Measurements from ENCODE around the gene ITSN1.
A peak's percentile ranks its signal among the peaks of the same experiment; 100 is the strongest.
"Not testable (repeated sequence)": the region's sequence is repeated elsewhere in the genome, so short reads cannot be mapped to it uniquely, and the experiment has no call there.

ITSN1 gene

GRCh38 chr21:33667636-33668035, 25.3 kb downstream of the ITSN1 start:
- no peak for DNase-seq (ENCODE audit: low read depth)
- H3K4me3 ChIP-seq (ENCODE audit: control insufficient read depth, low read depth, low read length): no peak overlapping the region
- TF ChIP-seq CTCF (conservative IDR thresholded peaks at IDR 0.05; ENCODE audit: control insufficient read depth, insufficient read depth, low read depth, low read length): no peak

- DNase-seq (ENCODE audit: low read depth): peak; percentile 57
- TF ChIP-seq CTCF (conservative IDR thresholded peaks at IDR 0.05; ENCODE audit: control insufficient read depth, insufficient read depth, low read depth, low read length): no peak
- no peak overlapping the region for H3K4me3 ChIP-seq (ENCODE audit: control insufficient read depth, low read depth, low read length)
Measured at GRCh38 chr21:33668180-33668579, 25.9 kb downstream of the ITSN1 start.

GRCh38 chr21:33668620-33669019, 26.3 kb downstream of the ITSN1 start:
- H3K4me3 ChIP-seq (ENCODE audit: control insufficient read depth, low read depth, low read length): no peak overlapping the region
- DNase-seq (ENCODE audit: low read depth): no peak
- TF ChIP-seq CTCF (conservative IDR thresholded peaks at IDR 0.05; ENCODE audit: control insufficient read depth, insufficient read depth, low read depth, low read length): no peak

GRCh38 chr21:33670076-33670978, 28.0 kb downstream of the ITSN1 start:
- no peak for TF ChIP-seq CTCF (conservative IDR thresholded peaks at IDR 0.05; ENCODE audit: control insufficient read depth, insufficient read depth, low read depth, low read length)
- H3K4me3 ChIP-seq (ENCODE audit: control insufficient read depth, low read depth, low read length): no peak overlapping the region
- peak; percentile 45 for DNase-seq (ENCODE audit: low read depth)

GRCh38 chr21:33673473-33673872, 31.2 kb downstream of the ITSN1 start:
- DNase-seq (ENCODE audit: low read depth): no peak
- no peak for TF ChIP-seq CTCF (conservative IDR thresholded peaks at IDR 0.05; ENCODE audit: control insufficient read depth, insufficient read depth, low read depth, low read length)
- H3K4me3 ChIP-seq (ENCODE audit: control insufficient read depth, low read depth, low read length): no peak overlapping the region

GRCh38 chr21:33674226-33674625, 31.9 kb downstream of the ITSN1 start:
- no peak for DNase-seq (ENCODE audit: low read depth)
- no peak for TF ChIP-seq CTCF (conservative IDR thresholded peaks at IDR 0.05; ENCODE audit: control insufficient read depth, insufficient read depth, low read depth, low read length)
- H3K4me3 ChIP-seq (ENCODE audit: control insufficient read depth, low read depth, low read length): no peak overlapping the region

- not testable (repeated sequence) for DNase-seq (ENCODE audit: low read depth)
Measured at GRCh38 chr21:33676666-33677065, 34.4 kb downstream of the ITSN1 start.

More at GRCh38 chr21:33676666-33677065, 34.4 kb downstream of the ITSN1 start:
- H3K4me3 ChIP-seq (ENCODE audit: control insufficient read depth, low read depth, low read length): not testable (repeated sequence)
